BLaER1 treated with 17β-estradiol and CSF1 and Interleukin-3, amounts not matched to agents 10 nM and 100 nM (cell line): ENCODE measurements around the gene POFUT2.

Experiments used
- H3K27ac ChIP-seq, 11 experiments: shearing (Covaris generic); formaldehyde crosslinking; 2 replicates each; pipeline ENCODE4 v1.8.1; 2022
- H3K27me3 ChIP-seq, 11 experiments: shearing (Covaris generic); formaldehyde crosslinking; 2 replicates each; pipeline ENCODE4 v1.8.1; 2022
- H3K36me3 ChIP-seq, 11 experiments: shearing (Covaris generic); formaldehyde crosslinking; 2 replicates each; pipeline ENCODE4 v1.8.1; 2022
- H3K4me1 ChIP-seq, 10 experiments: shearing (Covaris generic); formaldehyde crosslinking; 2 replicates each; pipeline ENCODE4 v1.8.1; 2022
- H3K4me2 ChIP-seq, 11 experiments: shearing (Covaris generic); formaldehyde crosslinking; 2 replicates each; pipeline ENCODE4 v1.8.1; 2022
- H3K4me3 ChIP-seq, 10 experiments: shearing (Covaris generic); formaldehyde crosslinking; 2 replicates each; pipeline ENCODE4 v1.8.1; 2022
- H3K9ac ChIP-seq, 11 experiments: shearing (Covaris generic); formaldehyde crosslinking; 2 replicates each; pipeline ENCODE4 v1.8.1; 2022
- H3K9me3 ChIP-seq, 11 experiments: shearing (Covaris generic); formaldehyde crosslinking; replicated peaks in 1 of 11; 2 replicates each; pipeline ENCODE4 v1.8.1; 2022
- H4K20me1 ChIP-seq, 11 experiments: shearing (Covaris generic); formaldehyde crosslinking; 2 replicates each; pipeline ENCODE4 v1.8.1; 2022
- Cebpa-rat ChIP-seq, 11 experiments: shearing (Covaris generic); IDR thresholded peaks; 2 replicates each; pipeline ENCODE4 v1.8.1; 2022

The POFUT2 gene

GRCh38 chr21:45289134-45289533, 1.4 kb upstream of the POFUT2 start:
- no peak overlapping the region for H3K9ac ChIP-seq

GRCh38 chr21:45288441-45288841, 746 bp upstream of the POFUT2 start:
- H3K4me3 ChIP-seq: peak overlapping the region; percentile 60 to 79 (median 67)
- H3K4me2 ChIP-seq: peak overlapping the region; percentile 83 to 100 (median 91)
- H3K36me3 ChIP-seq: peaks cover 20 to 28% (median 25%) of the 10 kb centered on the region in 11 experiments
- no peak for TF ChIP-seq Cebpa-rat (IDR thresholded peaks at IDR 0.05)
- H3K27me3 ChIP-seq: peaks cover 0 to 4% (median 0%) of the 10 kb centered on the region in 11 experiments; a peak in 4 of 22 replicates
- H4K20me1 ChIP-seq: peaks cover 0 to 32% (median 18%) of the 10 kb centered on the region in 11 experiments; a peak in 16 of 22 replicates
- H3K9ac ChIP-seq: peak overlapping the region; percentile 65 to 86 (median 79); a peak in 21 of 22 replicates
- H3K9me3 ChIP-seq: no peaks in the 10 kb centered on the region
- peaks cover 29 to 41% (median 36%) of the 10 kb centered on the region in 10 experiments for H3K4me1 ChIP-seq
- peak overlapping the region in 3 of 11 experiments; percentile 36 to 68 (median 64); a peak in 3 of 22 replicates for H3K27ac ChIP-seq

More at GRCh38 chr21:45289134-45289533, 1.4 kb upstream of the POFUT2 start:
- no peak for TF ChIP-seq Cebpa-rat (IDR thresholded peaks at IDR 0.05)
- Histone ChIP-seq H3K4me2 (peak overlapping the region in 2 of 11 experiments; percentile 99 to 100; a peak in 3 of 22 replicates), H3K36me3 (peaks cover 16 to 21% (median 19%) of the 10 kb centered on the region in 11 experiments), H4K20me1 (peaks cover 0 to 25% (median 12%) of the 10 kb centered on the region in 11 experiments; a peak in 14 of 22 replicates), H3K4me3 (peak overlapping the region in 1 of 10 experiments; percentile 66; a peak in 1 of 20 replicates), H3K27ac (no peak overlapping the region), H3K4me1 (peaks cover 32 to 41% (median 36%) of the 10 kb centered on the region in 10 experiments), H3K27me3 (peaks cover 0 to 4% (median 0%) of the 10 kb centered on the region in 11 experiments; a peak in 4 of 22 replicates), H3K9me3 (no peaks in the 10 kb centered on the region)

DNA sequence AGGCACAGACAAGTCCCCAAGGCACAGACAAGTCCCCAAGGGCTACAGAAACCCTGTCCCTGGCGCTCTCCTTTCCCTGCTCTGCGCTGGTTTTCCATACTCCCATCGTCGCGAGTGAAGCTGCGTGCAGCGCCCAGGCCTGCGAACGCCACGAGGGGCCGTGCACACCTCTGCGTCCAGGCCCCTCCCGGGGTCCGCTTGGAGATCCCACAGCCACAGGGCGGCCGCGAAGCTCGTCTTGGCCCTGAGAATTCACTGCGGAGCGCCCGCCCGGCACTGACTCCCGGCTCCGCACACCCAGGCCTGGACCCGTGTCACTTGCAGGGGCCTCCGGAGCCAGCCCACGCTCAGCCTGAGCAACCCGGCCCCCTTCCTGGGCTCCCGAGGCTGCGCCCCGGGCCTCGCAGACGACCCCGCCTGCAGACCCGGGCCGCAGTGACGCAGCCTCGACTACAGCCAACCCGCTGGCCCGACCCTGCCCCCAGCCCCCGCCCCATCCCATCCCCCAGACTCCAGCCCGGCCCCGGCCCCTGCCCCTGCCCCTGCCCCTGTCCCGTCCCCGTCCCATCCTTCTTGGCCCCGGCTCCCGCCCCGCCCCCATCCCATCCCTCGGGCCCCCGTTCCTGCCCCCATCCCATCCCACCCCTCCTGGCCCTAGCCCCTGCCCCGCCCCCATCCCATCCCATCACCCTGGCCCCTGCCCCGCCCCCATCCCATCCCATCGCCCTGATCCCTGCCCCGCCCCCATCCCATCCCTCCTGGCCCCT, 841 bp downstream of the POFUT2 start:
- Histone ChIP-seq H3K9me3 (no peaks in the 10 kb centered on the region), H3K4me1 (peaks cover 14 to 38% (median 33%) of the 10 kb centered on the region in 10 experiments), H3K9ac (peak overlapping the region in 9 of 11 experiments; percentile 28 to 61 (median 48); a peak in 12 of 22 replicates), H3K4me3 (peak overlapping the region in 6 of 10 experiments; percentile 19 to 79 (median 67); a peak in 10 of 20 replicates), H3K36me3 (peaks cover 22 to 40% (median 37%) of the 10 kb centered on the region in 11 experiments), H4K20me1 (peaks cover 0 to 44% (median 28%) of the 10 kb centered on the region in 11 experiments; a peak in 18 of 22 replicates), H3K27ac (0 out of 22 replicates have a peak overlapping the region, but pooled peaks of 1 of the 11 experiments have one; percentile 2), H3K4me2 (peak overlapping the region; percentile 41 to 84 (median 69)), H3K27me3 (peaks cover 0 to 4% (median 0%) of the 10 kb centered on the region in 11 experiments; a peak in 4 of 22 replicates)
- no peak for TF ChIP-seq Cebpa-rat (IDR thresholded peaks at IDR 0.05)

DNA sequence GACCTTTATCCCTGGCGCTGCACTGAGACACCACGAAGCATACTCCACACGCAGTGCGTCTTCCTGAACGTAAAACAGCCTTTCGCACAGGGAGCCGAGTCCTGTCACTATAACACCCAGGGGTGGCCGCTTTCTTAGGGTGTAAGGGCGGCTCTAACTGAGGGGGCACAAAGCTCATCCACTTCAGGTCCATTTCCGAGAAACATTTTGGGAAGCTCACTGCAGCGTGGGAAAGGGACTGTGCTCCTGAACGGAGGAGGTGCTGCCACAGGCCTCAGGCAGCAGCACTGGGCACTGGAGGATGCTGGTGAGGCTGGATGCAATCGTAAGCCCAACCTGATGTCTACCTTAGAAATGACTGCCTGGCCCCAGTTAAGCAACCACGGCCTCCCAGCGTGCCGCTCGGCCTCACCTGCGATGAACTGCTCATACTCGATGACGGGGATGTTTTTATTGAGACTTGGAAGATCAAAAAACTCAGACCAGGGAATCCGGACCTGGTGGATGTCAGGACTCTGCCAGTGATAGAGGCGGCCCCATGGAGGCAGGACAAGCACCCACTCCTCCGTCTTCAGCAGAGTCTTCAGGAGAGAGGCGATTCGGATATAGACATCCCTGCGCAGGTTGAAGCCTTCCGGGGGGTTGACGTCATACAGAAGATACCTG, 2.3 kb downstream of the POFUT2 start:
- H3K27me3 ChIP-seq: peaks cover 0 to 4% (median 0%) of the 10 kb centered on the region in 11 experiments; a peak in 4 of 22 replicates

GRCh38 chr21:45284456-45284741, 3.3 kb downstream of the POFUT2 start:
- TF ChIP-seq Cebpa-rat (IDR thresholded peaks at IDR 0.05): no peak

More for the DNA sequence above, 2.3 kb downstream of the POFUT2 start:
- Histone ChIP-seq H3K9ac (peak overlapping the region in 5 of 11 experiments; percentile 1 to 61 (median 9); a peak in 5 of 22 replicates), H3K36me3 (peaks cover 36 to 54% (median 52%) of the 10 kb centered on the region in 11 experiments), H3K4me3 (no peak overlapping the region), H3K4me2 (no peak overlapping the region), H3K4me1 (peaks cover 14 to 46% (median 34%) of the 10 kb centered on the region in 10 experiments), H3K9me3 (no peaks in the 10 kb centered on the region), H3K27ac (no peak overlapping the region), H4K20me1 (peaks cover 0 to 59% (median 33%) of the 10 kb centered on the region in 11 experiments; a peak in 19 of 22 replicates)
- TF ChIP-seq Cebpa-rat (IDR thresholded peaks at IDR 0.05): no peak

GRCh38 chr21:45283611-45284455, 3.9 kb downstream of the POFUT2 start:
- Histone ChIP-seq H3K9me3 (no peaks in the 10 kb centered on the region), H3K27me3 (peaks cover 0 to 4% (median 0%) of the 10 kb centered on the region in 11 experiments; a peak in 3 of 22 replicates), H3K4me3 (no peak overlapping the region), H3K4me1 (peaks cover 12 to 51% (median 34%) of the 10 kb centered on the region in 10 experiments), H3K27ac (peak overlapping the region in 2 of 11 experiments; percentile 4 to 40; a peak in 1 of 22 replicates), H3K9ac (peak overlapping the region in 7 of 11 experiments; percentile 15 to 50 (median 39); a peak in 9 of 22 replicates), H4K20me1 (peaks cover 0 to 69% (median 33%) of the 10 kb centered on the region in 11 experiments; a peak in 19 of 22 replicates), H3K4me2 (peak overlapping the region in 8 of 11 experiments; percentile 15 to 73 (median 58); a peak in 15 of 22 replicates), H3K36me3 (peaks cover 46 to 70% (median 65%) of the 10 kb centered on the region in 11 experiments)
- no peak for TF ChIP-seq Cebpa-rat (IDR thresholded peaks at IDR 0.05)

More at GRCh38 chr21:45284456-45284741, 3.3 kb downstream of the POFUT2 start:
- Histone ChIP-seq H4K20me1 (peaks cover 0 to 69% (median 33%) of the 10 kb centered on the region in 11 experiments; a peak in 19 of 22 replicates), H3K9me3 (no peaks in the 10 kb centered on the region), H3K4me1 (peaks cover 14 to 51% (median 34%) of the 10 kb centered on the region in 10 experiments), H3K4me3 (no peak overlapping the region), H3K4me2 (peak overlapping the region in 2 of 11 experiments; percentile 61 to 62; a peak in 2 of 22 replicates), H3K27me3 (peaks cover 0 to 4% (median 0%) of the 10 kb centered on the region in 11 experiments; a peak in 4 of 22 replicates), H3K9ac (peak overlapping the region in 1 of 11 experiments; percentile 50; a peak in 2 of 22 replicates), H3K27ac (no peak overlapping the region), H3K36me3 (peaks cover 46 to 64% (median 62%) of the 10 kb centered on the region in 11 experiments)

- H3K4me3 ChIP-seq: no peak overlapping the region
- H3K9me3 ChIP-seq: no peaks in the 10 kb centered on the region
- H3K27me3 ChIP-seq: no peaks in the 10 kb centered on the region
- H3K27ac ChIP-seq: no peak overlapping the region
- peaks cover 0 to 75% (median 33%) of the 10 kb centered on the region in 11 experiments; a peak in 19 of 22 replicates for H4K20me1 ChIP-seq
- no peak for TF ChIP-seq Cebpa-rat (IDR thresholded peaks at IDR 0.05)
- peak overlapping the region in 7 of 11 experiments; percentile 31 to 73 (median 61); a peak in 13 of 22 replicates for H3K4me2 ChIP-seq
- H3K4me1 ChIP-seq: peaks cover 6 to 46% (median 28%) of the 10 kb centered on the region in 10 experiments
- H3K36me3 ChIP-seq: peaks cover 53 to 77% (median 72%) of the 10 kb centered on the region in 11 experiments
- peak overlapping the region in 5 of 11 experiments; percentile 15 to 50 (median 44); a peak in 4 of 22 replicates for H3K9ac ChIP-seq
Measured at GRCh38 chr21:45283035-45283610, 4.6 kb downstream of the POFUT2 start.
